SH-SY5Y (cell line): Measurements from ENCODE around the gene CCSER2.

Experiments used
- GATA2 ChIP-seq: IDR thresholded peaks from 2 replicates; pipeline ENCODE4 v1.6.1; 2011; ENCODE audit warnings: mild to moderate bottlenecking, low read depth, low read length
- GATA3 ChIP-seq: IDR thresholded peaks from 2 replicates; pipeline ENCODE4 v1.6.1; 2011; ENCODE audit warnings: low read depth, mild to moderate bottlenecking, low read length, moderate library complexity

DNA sequence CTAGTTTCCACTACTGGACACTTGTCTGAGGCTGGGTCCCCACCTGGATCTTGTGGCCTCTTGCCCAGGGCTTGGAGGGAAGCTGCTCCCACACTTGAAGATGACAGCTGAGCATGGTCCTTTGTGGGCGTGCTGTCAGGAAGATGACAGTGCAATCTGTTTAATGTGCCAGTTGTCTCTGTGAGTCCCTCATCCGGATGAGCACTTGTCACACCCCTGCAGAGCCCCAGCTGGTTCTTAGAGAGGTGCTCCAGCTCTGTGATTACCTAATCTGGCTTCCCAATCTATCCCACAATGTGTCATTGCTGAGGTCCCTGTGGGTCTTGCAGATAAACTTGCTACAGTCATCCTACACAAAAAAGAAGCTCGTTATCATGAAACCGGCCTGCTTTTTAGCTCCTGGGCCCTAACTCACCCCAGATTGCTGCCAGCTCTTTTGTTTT, 34.8 kb upstream of the CCSER2 start:
- TF ChIP-seq GATA3 (no peak), GATA2 (peak; percentile 80)
